ENCODE data around the gene WDR36. TPM values are rescaled to one million over a fixed set of nuclear protein-coding genes. Genes with fewer than 3 reads are reported as not detected.
A peak's percentile ranks its signal among the peaks of the same experiment; 100 is the strongest.

The WDR36 gene
- polyA plus RNA-seq, result 25.7 to 37.8 TPM (median 28.2 TPM) in 3 replicates
- polyA plus RNA-seq (2011; ENCODE audit: low read depth), result 14.8 TPM
- polyA plus RNA-seq (2011; cell fraction: cytosol; rRNA removed), result 9.4 and 20.8 TPM in 2 replicates
- 27.9 and 37.9 TPM in 2 replicates for polyA plus RNA-seq (2011; cell fraction: nucleus; rRNA removed)
- polyA plus RNA-seq (2012; ENCODE audit: low replicate concordance), result 10.8 and 20.6 TPM in 2 replicates
- 37.3 to 79.4 TPM (median 47.9 TPM) in 3 replicates for polyA minus RNA-seq
- polyA minus RNA-seq (2011; cell fraction: cytosol; rRNA and poly(A)+ RNA removed), result 28.0 TPM
- polyA minus RNA-seq (2011; cell fraction: nucleus; rRNA and poly(A)+ RNA removed), result 65.4 and 89.9 TPM in 2 replicates

DNA sequence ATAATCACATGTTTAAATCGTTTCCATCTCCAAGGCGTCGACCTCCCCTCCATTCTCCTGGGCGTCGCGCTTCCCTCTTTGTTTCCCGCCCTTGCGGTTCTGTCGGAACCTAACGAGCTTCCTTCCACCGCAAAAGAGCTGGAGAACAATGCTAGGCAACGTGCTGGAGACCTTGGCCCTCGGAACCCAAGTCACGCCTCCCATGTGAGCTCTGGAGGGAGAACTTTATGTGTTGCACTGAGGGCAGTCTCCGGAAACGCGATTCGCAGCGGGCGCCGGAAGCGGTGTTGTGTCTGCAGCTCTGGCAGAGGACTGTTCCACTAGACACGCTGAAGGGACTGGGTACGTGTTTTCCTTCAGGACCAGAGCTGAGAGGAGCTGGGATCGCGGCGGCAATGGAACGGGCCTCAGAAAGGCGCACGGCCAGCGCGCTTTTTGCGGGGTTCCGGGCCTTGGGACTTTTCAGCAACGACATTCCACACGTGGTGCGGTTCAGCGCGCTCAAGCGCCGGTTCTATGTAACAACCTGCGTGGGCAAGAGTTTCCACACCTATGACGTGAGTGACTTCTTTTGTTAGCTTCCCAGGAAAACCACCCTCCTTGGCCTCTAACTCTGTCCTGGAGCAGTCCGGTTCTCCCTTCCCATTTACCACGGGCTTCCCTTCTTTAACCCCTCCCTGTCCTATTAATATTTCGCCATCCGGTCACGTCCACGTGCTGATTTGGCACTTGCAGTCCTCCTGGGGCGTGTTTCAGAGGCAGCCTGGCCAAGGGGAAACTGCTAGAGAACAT lies at the start of gene WDR36:
WDR36 (plus strand) TSS at position 287 of the 792 bp plus-strand sequence; CDS start at position 396, 109 bp downstream.
- H3K9me3 ChIP-seq (ENCODE audit: control insufficient read depth, low read depth, low read length), result no peaks in the 10 kb centered on the region
- H3K4me3 ChIP-seq (ENCODE audit: control insufficient read depth in 2 of 3, extremely low read depth in 1 of 3, insufficient read depth in 2 of 3, low read depth in 1 of 3, low read length in 3 of 3), result peak within 1 kb of the TSS; percentile 85 to 95 (median 89)
- peaks cover 5% of the 10 kb centered on the region for H3K4me1 ChIP-seq (ENCODE audit: control insufficient read depth, extremely low read depth, insufficient read depth, low read length)
- H3K9ac ChIP-seq (ENCODE audit: control insufficient read depth, extremely low read depth, insufficient read depth, low read length), result peak within 1 kb of the TSS; percentile 91
- DNase-seq (ENCODE audit: low read depth, low spot score) (peak; percentile 52), FAIRE-seq (peak; percentile 90)
- dilution Hi-C loops (cut with MboI; ENCODE audit: extremely low pct_ligation_motif_present, low sequenced_read_pairs), result no loop called here
- peak within 1 kb of the TSS; percentile 96 for H2AFZ ChIP-seq (ENCODE audit: control insufficient read depth, low read length)
- H3K9me1 ChIP-seq (ENCODE audit: control insufficient read depth, extremely low read depth, insufficient read depth, low read length), result no peaks in the 10 kb centered on the region
- peak within 1 kb of the TSS; percentile 77 for H3K4me2 ChIP-seq (ENCODE audit: control insufficient read depth, extremely low read depth, insufficient read depth, low read depth, low read length)
- no peak for TF ChIP-seq EZH2 (IDR thresholded peaks at IDR 0.05; ENCODE audit: low read length)
- TF ChIP-seq, protein P1, sequence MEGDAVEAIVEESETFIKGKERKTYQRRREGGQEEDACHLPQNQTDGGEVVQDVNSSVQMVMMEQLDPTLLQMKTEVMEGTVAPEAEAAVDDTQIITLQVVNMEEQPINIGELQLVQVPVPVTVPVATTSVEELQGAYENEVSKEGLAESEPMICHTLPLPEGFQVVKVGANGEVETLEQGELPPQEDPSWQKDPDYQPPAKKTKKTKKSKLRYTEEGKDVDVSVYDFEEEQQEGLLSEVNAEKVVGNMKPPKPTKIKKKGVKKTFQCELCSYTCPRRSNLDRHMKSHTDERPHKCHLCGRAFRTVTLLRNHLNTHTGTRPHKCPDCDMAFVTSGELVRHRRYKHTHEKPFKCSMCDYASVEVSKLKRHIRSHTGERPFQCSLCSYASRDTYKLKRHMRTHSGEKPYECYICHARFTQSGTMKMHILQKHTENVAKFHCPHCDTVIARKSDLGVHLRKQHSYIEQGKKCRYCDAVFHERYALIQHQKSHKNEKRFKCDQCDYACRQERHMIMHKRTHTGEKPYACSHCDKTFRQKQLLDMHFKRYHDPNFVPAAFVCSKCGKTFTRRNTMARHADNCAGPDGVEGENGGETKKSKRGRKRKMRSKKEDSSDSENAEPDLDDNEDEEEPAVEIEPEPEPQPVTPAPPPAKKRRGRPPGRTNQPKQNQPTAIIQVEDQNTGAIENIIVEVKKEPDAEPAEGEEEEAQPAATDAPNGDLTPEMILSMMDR (optimal IDR thresholded peaks at IDR 0.05 in 1 of 3, IDR thresholded peaks at IDR 0.05 in 1 of 3, conservative IDR thresholded peaks at IDR 0.05 in 1 of 3; ENCODE audit: extremely low read depth in 1 of 3, insufficient read depth in 2 of 3, low read length in 3 of 3), result no peak
- H3K79me2 ChIP-seq (ENCODE audit: control insufficient read depth, insufficient read depth, low read length), result peaks cover 42% of the 10 kb centered on the region
- H3K27ac ChIP-seq (ENCODE audit: control insufficient read depth, insufficient read depth, low read length), result peak within 1 kb of the TSS; percentile 86
- peaks cover 4 to 7% of the 10 kb centered on the region in 2 experiments for H3K36me3 ChIP-seq (ENCODE audit: control insufficient read depth in 2 of 2, extremely low read depth in 1 of 2, insufficient read depth in 2 of 2, low read length in 2 of 2)
- H3K27me3 ChIP-seq (ENCODE audit: control insufficient read depth, extremely low read depth, insufficient read depth, low read length), result no peaks in the 10 kb centered on the region
- no peaks in the 10 kb centered on the region for H4K20me1 ChIP-seq (ENCODE audit: control insufficient read depth, extremely low read depth, insufficient read depth, low read length)

GRCh38 chr5:111043712-111044506 lies 48.2 kb upstream of the WDR36 start:
- Histone ChIP-seq H3K4me1 (ENCODE audit: control insufficient read depth, extremely low read depth, insufficient read depth, low read length) (no peaks in the 10 kb centered on the region), H2AFZ (ENCODE audit: control insufficient read depth, low read length) (no peak overlapping the region), H3K27me3 (ENCODE audit: control insufficient read depth, extremely low read depth, insufficient read depth, low read length) (no peaks in the 10 kb centered on the region), H3K9ac (ENCODE audit: control insufficient read depth, extremely low read depth, insufficient read depth, low read length) (no peak overlapping the region), H3K79me2 (ENCODE audit: control insufficient read depth, insufficient read depth, low read length) (no peaks in the 10 kb centered on the region), H3K27ac (ENCODE audit: control insufficient read depth, insufficient read depth, low read length) (no peak overlapping the region), H3K9me1 (ENCODE audit: control insufficient read depth, extremely low read depth, insufficient read depth, low read length) (no peaks in the 10 kb centered on the region), H3K36me3 (ENCODE audit: control insufficient read depth in 2 of 2, extremely low read depth in 1 of 2, insufficient read depth in 2 of 2, low read length in 2 of 2) (no peaks in the 10 kb centered on the region), H3K4me2 (ENCODE audit: control insufficient read depth, extremely low read depth, insufficient read depth, low read depth, low read length) (no peak overlapping the region), H3K9me3 (ENCODE audit: control insufficient read depth, low read depth, low read length) (no peaks in the 10 kb centered on the region), H3K4me3 (ENCODE audit: control insufficient read depth in 2 of 3, extremely low read depth in 1 of 3, insufficient read depth in 2 of 3, low read depth in 1 of 3, low read length in 3 of 3) (no peak overlapping the region), H4K20me1 (ENCODE audit: control insufficient read depth, extremely low read depth, insufficient read depth, low read length) (no peaks in the 10 kb centered on the region)
- no peak for DNase-seq (ENCODE audit: low read depth, low spot score)
- TF ChIP-seq EZH2 (IDR thresholded peaks at IDR 0.05; ENCODE audit: low read length), result no peak
- TF ChIP-seq, protein P1 (optimal IDR thresholded peaks at IDR 0.05 in 1 of 3, IDR thresholded peaks at IDR 0.05 in 1 of 3, conservative IDR thresholded peaks at IDR 0.05 in 1 of 3; ENCODE audit: extremely low read depth in 1 of 3, insufficient read depth in 2 of 3, low read length in 3 of 3), result no peak
- dilution Hi-C loops (cut with MboI; ENCODE audit: extremely low pct_ligation_motif_present, low sequenced_read_pairs), result no loop called here
- FAIRE-seq, result no peak

Data from keratinocyte (primary cell).